Fibroblast of skin of right quadriceps (primary cell): ENCODE results near the gene ABHD2.
"Not testable (repeated sequence)": the region's sequence is repeated elsewhere in the genome, so short reads cannot be mapped to it uniquely, and the experiment has no call there.

Source experiments
- DNase-seq: peaks from one replicate; pipeline ENCODE4 v3.0.0-alpha.2; 2013

ABHD2 gene

GRCh38 chr15:89087830-89088604 is at the start of gene ABHD2:
Gene ABHD2 (plus strand): TSS chr15:89088456. CDS start chr15:89116328, 27,872 bp downstream.
- DNase-seq: peak; percentile 100

DNA sequence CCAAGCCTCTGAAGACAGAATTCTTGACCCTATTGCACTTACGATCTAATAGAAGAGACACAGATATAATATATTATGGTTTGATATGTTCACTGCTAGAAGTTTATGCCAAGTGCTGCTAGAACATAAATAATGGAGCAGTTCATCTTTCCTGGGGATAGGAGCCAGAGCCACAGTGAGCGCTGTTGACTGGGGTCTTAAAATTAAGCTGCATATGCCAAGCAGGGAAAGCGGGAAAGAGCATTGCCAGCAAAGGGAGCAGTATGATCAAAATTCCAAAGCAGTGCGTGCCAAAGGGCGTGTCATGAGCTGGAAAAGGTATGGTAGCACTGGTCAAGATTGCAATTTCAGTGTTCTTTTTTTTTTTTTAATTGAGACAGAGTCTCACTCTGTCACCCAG is 49.1 kb upstream of the ABHD2 start:
- DNase-seq: no peak

- no peak for DNase-seq
Measured at GRCh38 chr15:89041507-89041906, 46.7 kb upstream of the ABHD2 start.

GRCh38 chr15:89042387-89042786 is 45.9 kb upstream of the ABHD2 start:
- no peak for DNase-seq

- no peak for DNase-seq
Measured at GRCh38 chr15:89043031-89044002, 44.9 kb upstream of the ABHD2 start.

GRCh38 chr15:89049016-89049666 is 39.1 kb upstream of the ABHD2 start:
- DNase-seq: not testable (repeated sequence)

DNA sequence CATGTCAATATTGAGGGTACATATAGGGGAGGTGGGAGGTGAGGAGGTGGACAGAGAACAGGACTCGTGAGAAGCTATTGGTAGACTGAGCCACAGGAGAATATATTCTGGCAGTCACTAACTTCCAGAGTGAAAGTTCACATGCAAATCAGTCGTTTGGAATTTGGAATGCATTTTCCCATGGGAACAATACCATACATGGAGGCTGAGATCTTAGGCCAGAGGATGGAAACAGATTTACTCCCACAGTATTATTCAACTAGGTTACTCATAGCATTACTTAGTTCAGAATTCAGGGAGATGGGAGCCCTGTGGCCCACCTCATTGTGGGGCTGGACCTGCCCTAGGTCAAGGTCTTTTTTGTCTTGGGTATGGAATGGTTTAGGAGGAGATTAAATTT is 36.4 kb upstream of the ABHD2 start:
- DNase-seq: peak; percentile 97

- peak; percentile 97 for DNase-seq
Measured at GRCh38 chr15:89052474-89052873, 35.8 kb upstream of the ABHD2 start.

DNA sequence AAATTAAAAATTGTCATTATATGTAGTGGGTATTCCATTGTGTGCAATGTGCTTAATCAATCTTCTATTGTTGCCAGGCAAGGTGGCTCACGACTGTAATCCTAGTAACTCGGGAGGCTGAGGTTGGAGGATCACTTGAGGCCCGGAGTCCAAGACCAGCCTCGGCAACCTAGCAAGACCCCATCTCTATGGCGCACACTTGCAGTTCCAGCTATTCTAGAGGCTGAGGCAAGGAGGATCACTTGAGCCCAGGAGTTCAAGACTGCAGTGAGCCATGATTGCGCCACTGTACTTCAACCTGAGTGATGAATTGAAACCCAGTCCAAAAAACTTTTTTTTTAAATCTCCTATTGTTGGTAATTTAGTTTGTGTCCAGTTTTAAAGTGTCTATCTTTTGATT is 33.4 kb upstream of the ABHD2 start:
- no peak for DNase-seq

DNA sequence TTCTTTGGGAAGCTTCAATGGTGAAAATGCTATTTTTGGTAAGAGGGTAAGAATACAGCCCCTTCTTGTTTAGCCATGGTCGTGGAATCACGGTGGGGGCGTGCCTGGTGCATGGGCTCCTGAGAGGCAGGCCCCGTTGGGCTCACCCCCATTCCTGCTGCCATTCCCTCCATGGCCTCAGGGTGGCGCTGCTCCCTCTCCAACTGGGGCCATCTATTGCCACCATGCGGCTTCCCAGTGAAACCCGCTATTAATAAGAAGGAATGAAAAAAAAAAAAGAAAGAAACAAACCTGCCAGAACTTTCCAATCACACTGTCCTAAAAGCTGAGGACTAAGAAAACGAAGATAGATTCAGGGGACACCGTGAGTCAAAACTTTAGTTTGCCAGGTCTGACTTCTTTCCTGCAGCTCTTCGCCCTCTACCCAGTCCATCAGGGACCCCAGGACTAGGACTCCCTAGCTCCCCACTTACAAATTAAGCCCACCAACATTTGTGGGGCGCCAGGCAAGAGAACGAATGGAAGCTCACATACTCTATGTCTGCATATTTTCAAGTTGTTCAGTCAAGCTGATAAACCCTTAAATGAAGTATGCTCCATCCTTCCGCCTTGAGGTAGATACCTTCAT is 30.6 kb upstream of the ABHD2 start:
- DNase-seq: peak; percentile 72

DNA sequence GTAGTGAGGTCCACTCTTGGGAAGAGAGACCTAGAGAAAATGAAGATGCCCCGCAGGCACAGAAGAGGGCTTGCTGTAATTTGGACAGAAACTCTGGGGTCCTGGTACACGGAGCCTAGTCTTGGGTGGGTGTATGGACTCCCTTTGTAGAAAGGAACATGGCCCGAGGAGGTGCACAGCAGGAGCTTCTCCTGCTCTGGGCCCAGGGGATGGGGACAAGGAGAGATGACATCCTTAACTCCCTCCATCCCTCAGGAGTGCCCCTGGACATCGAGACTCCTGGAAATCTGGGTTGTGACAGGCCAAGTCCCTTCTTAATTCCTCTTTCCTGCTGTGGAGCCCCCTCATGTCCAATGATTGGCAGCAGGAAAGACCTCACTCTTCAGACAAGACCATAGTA is 29.9 kb upstream of the ABHD2 start:
- no peak for DNase-seq

DNA sequence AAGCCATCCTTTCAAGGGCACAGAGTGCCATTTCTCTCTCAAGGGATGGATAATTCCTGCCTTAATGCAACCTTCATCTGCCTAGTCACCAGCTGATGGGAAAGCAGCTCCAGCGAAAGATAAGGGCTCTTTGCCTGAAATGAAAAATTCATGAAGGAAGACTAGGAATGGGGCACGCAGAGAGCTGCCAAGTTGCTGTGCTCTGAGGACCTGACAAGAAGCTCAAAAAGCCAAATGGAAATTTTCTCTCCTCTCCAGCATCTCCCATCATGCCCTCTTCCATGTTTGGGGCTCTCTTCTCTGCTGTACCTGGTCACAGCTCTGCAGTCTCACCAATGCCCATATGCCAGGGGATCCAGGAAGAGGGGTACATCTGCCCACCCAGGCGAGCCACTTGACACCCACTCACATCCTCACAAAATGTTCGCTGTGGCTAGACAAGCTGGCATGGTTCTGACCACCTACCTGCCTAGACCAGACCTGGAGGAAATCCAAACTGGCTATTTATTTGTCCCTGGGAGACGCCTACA is 29.3 kb upstream of the ABHD2 start:
- DNase-seq: no peak

GRCh38 chr15:89066280-89066679 is 22.0 kb upstream of the ABHD2 start:
- DNase-seq: no peak

DNA sequence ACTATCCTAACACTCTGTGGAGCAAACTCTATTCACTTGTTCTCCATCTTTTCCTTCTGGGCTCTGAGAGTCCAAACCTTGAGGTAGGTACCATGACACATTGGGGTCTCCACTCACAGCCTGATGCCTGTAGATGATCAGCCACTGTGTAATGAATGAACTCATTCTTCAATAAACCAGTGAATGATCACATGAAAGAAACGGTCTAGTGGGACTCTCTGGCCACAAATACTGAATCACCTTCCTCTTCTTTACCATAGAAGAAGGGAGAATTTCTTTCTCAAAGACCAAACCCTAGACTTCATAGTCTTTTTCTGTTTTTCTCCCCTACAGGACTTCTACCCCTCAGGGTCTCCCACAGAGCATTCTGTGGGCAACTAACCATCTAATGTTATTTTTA is 20.5 kb upstream of the ABHD2 start:
- DNase-seq: peak; percentile 51

DNA sequence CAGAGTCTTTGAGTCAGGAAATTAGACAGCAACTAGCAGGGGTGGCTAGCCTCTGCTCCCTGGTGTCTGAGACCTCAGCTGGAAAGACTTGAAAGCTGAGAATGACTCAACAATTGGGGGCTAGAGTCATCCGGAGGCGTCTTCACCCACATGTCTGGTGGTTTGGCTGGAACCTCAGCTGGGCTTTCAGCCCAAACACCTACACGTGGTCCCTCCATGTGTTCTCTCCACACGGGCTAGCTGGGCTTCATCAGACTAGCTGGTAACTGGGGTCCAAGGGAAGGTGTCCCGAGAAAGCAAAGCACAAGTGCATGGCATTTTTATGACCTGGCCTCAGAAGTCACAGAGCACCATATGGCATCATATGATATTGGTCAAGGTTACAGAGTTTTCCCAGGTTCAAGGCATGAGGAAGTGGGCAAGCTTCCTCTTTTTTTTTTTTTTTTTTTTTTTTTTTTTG is 19.9 kb upstream of the ABHD2 start:
- DNase-seq: peak; percentile 96

GRCh38 chr15:89070197-89071124 is 17.8 kb upstream of the ABHD2 start:
- DNase-seq: no peak

DNA sequence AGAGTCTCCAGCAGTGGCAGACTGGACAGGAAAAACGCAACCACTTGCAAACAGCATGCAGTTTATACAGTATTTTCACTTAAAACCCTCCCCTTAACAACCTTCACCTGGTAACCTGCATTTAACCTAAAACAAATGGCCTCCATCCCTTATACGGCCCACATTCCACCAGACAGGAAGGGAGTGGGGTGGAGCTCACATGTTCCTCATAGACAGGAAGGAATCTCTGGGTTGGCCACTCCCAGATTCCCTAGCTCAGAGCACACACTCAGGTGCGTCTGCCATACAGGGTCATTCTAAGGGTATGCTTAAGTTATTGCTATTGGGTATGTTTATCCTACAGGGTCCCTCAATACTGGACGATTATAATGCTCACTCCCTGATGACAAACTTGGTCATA is 16.8 kb upstream of the ABHD2 start:
- no peak for DNase-seq

- no peak for DNase-seq
Measured at GRCh38 chr15:89072277-89072869, 15.9 kb upstream of the ABHD2 start.

- no peak for DNase-seq
Measured at GRCh38 chr15:89074402-89075012, 13.7 kb upstream of the ABHD2 start.

DNA sequence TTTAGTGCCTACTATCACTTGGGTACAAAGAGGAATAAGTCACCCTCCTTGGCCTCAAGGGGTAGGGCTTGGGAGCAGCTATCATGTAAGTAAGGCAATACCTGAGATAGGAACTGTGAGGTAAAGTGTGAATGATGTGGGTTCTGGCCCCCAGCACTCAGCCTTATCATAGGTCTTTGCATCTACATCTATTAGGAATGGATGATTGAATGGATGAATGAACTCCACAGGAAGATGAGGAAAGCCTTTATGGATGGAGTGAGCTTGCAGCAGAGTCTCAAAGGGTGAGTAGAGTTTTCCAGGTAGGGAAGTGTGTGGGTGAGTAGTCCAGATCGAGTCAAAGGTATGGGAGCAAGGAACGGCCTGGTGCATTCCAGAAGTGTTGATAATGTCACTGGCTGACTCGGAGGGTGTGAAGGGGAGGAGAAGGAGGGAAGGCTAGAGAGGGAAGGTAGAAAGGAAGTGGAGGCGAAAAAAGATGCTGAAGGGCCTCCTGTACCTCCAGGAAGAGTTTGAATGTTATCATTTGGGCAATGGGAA is 13.1 kb upstream of the ABHD2 start:
- no peak for DNase-seq
